Measurements from ENCODE around the gene CARNS1.
A peak's percentile ranks its signal among the peaks of the same experiment; 100 is the strongest.

Gene CARNS1

DNA sequence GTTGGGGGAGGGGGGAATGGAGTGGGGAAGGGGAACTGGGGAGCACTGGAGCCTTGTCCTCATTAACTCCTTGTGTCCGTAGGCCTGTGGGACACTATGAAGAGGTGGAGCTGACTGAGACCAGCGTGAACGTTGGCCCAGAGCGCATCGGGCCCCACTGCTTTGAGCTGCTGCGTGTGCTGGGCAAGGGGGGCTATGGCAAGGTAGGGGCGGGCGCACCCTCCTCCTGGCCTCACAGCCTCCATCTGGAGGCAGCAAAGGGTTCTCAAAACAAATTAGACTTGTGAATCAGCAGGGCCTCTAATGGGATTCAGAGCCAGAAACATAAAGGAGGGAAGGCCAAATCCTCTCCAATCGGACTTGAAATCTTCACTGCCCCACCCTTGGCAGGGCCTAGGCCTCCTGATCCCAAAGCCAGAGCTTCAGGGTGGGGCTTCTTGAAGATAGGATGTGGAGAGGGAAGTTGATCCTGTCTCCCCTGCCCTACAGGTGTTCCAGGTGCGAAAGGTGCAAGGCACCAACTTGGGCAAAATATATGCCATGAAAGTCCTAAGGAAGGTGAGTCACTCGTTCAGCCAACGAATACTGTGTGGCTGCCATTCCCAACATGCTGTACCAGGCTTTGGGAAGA is 13.7 kb downstream of the CARNS1 start:
- H3K4me1 ChIP-seq: peaks cover 4% of the 10 kb centered on the region; the same call in 1 of the 2 replicates
- H3K36me3 ChIP-seq: peaks cover 35% of the 10 kb centered on the region
- no peaks in the 10 kb centered on the region for H3K27me3 ChIP-seq
- H3K4me3 ChIP-seq (ENCODE audit: low read depth, low read length): peak overlapping the region; percentile 99
- DNase-seq: no peak
- no peaks in the 10 kb centered on the region for H3K9me3 ChIP-seq
- TF ChIP-seq, protein P1, sequence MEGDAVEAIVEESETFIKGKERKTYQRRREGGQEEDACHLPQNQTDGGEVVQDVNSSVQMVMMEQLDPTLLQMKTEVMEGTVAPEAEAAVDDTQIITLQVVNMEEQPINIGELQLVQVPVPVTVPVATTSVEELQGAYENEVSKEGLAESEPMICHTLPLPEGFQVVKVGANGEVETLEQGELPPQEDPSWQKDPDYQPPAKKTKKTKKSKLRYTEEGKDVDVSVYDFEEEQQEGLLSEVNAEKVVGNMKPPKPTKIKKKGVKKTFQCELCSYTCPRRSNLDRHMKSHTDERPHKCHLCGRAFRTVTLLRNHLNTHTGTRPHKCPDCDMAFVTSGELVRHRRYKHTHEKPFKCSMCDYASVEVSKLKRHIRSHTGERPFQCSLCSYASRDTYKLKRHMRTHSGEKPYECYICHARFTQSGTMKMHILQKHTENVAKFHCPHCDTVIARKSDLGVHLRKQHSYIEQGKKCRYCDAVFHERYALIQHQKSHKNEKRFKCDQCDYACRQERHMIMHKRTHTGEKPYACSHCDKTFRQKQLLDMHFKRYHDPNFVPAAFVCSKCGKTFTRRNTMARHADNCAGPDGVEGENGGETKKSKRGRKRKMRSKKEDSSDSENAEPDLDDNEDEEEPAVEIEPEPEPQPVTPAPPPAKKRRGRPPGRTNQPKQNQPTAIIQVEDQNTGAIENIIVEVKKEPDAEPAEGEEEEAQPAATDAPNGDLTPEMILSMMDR (IDR thresholded peaks at IDR 0.05; ENCODE audit: low read depth, low read length): no peak

DNA sequence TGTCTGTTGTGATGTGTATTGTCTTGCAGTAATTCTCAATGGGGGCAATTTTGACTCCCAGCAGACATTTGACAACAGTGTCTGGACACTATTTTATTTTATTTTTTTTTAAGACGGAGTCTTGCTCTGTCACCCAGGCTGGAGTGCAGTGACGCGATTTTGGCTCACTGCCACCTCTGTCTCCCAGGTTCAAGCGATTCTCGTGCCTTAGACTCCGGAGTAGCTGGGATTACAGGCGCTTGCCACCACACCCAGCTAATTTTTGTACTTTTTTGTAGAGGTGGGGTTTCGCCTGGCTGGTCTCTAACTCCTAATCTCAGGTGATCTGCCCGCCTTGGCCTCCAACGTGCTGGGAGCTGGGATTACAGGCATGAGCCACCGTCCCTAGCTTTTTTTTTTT is 14.2 kb downstream of the CARNS1 start:
- Histone ChIP-seq H3K4me1 (peaks cover 4% of the 10 kb centered on the region; the same call in 1 of the 2 replicates), H3K4me3 (ENCODE audit: low read depth, low read length) (no peak overlapping the region), H3K27me3 (no peaks in the 10 kb centered on the region), H3K36me3 (peaks cover 40% of the 10 kb centered on the region), H3K9me3 (no peaks in the 10 kb centered on the region)
- no peak for DNase-seq
- TF ChIP-seq, protein P1 (IDR thresholded peaks at IDR 0.05; ENCODE audit: low read depth, low read length): no peak

DNA sequence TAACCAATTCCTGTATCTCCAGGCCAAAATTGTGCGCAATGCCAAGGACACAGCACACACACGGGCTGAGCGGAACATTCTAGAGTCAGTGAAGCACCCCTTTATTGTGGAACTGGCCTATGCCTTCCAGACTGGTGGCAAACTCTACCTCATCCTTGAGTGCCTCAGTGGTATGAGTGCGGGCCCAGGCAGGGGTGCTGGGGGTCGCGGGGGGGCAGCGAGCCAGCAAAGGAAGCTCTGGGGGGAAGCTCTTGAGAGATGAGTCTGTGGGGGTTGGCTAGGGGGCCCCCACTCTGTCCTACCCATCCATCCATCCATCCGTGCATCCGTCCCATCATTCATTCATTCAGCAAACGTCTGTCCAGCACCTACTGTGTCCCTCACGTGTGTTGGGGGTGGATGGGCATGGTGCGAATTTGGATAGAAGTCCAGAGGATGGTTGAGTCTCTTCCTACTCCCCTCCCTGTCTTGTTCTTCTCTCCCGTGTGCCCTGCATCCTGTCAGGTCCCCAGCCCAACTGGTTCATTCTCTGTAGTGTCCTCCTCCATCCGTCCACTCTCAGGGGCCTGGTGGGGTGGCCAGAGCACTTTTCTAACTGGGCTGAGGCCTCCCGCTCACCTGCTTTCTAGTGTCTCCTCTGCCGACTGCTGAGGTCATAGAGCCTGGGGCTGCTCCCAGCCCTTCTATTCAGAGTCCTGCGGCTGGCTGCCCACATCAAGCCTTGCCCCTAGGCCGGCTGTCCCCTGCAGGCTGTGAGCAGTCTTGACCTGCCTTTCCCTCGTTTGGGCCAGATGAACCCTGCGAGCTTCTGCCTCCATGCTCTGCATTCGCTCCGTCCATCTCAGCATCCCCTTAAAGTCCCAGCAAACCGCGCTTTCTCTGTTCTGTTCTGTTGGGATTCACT is 16.1 kb downstream of the CARNS1 start:
- Histone ChIP-seq H3K27me3 (no peaks in the 10 kb centered on the region), H3K4me3 (ENCODE audit: low read depth, low read length) (no peak overlapping the region), H3K36me3 (peaks cover 56% of the 10 kb centered on the region), H3K9me3 (no peaks in the 10 kb centered on the region), H3K4me1 (peaks cover 11% of the 10 kb centered on the region)
- no peak for DNase-seq
- TF ChIP-seq, protein P1 (IDR thresholded peaks at IDR 0.05; ENCODE audit: low read depth, low read length): no peak

DNA sequence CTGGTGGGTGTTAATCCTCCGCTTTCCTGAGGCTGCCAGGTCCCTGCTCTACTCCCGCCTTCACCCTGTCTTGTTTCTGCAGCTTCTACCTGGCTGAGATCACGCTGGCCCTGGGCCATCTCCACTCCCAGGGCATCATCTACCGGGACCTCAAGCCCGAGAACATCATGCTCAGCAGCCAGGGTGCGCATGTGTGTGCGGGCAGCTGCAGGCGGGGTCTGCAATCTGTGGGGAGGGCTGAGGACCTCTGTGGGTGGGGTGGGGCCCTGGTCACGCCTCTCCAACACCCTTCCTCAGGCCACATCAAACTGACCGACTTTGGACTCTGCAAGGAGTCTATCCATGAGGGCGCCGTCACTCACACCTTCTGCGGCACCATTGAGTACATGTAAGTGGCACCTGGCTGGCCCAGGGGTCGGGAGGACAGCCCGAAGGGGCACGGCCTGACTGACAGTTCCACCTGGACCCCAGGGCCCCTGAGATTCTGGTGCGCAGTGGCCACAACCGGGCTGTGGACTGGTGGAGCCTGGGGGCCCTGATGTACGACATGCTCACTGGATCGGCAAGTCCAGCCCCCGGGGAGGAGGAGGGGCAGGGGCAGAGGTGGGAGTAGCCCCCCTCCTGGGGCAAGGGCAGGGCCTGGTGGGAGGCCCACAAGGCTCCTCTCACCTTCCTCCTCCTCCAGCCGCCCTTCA is 17.3 kb downstream of the CARNS1 start:
- H3K4me1 ChIP-seq: peaks cover 12% of the 10 kb centered on the region
- no peaks in the 10 kb centered on the region for H3K27me3 ChIP-seq
- H3K36me3 ChIP-seq: peaks cover 56% of the 10 kb centered on the region
- H3K9me3 ChIP-seq: no peaks in the 10 kb centered on the region
- H3K4me3 ChIP-seq (ENCODE audit: low read depth, low read length): no peak overlapping the region
- no peak for DNase-seq
- TF ChIP-seq, protein P1 (IDR thresholded peaks at IDR 0.05; ENCODE audit: low read depth, low read length): no peak

DNA sequence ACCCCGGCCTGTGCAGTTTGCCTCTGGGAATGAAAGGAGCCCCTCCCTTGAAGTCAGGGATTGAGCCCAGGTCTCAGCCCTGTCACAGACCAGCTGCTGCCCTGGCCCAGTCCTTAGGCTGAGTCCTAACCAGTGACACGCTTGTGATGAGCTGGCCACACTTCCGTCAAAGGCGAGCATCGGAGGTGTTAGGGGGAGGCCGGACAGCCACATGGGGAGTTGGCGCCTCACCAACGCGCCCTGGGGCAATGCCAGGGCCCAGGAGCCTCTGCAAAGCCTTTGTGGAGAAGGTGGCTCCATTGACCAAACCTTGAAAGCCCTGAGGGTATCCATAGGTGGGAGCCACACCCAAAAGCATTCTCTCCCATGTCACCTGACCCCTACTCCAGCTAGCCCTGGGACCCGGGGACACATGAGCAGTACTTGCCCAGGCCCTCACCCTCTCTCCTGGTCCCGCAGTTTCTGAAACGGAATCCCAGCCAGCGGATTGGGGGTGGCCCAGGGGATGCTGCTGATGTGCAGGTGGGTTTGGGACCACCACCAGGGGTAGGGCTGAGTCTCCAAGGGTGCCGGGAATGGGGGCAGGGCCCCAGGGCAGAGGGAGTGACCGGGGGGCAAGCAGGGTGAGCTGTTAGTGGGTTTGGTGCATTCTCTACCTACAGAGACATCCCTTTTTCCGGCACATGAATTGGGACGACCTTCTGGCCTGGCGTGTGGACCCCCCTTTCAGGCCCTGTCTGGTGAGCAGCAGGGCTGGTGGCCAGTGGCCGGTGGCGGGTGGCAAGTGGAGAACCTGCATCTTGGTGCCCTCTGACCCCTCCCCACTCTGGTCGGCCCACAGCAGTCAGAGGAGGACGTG is 18.3 kb downstream of the CARNS1 start:
- Histone ChIP-seq H3K4me3 (ENCODE audit: low read depth, low read length) (no peak overlapping the region), H3K36me3 (peaks cover 56% of the 10 kb centered on the region), H3K27me3 (no peaks in the 10 kb centered on the region), H3K9me3 (no peaks in the 10 kb centered on the region), H3K4me1 (peaks cover 12% of the 10 kb centered on the region)
- TF ChIP-seq, protein P1 (IDR thresholded peaks at IDR 0.05; ENCODE audit: low read depth, low read length): no peak
- no peak for DNase-seq

Data from BE2C (cell line).